Measurements from ENCODE around the gene CYTH1.

The CYTH1 gene

DNA sequence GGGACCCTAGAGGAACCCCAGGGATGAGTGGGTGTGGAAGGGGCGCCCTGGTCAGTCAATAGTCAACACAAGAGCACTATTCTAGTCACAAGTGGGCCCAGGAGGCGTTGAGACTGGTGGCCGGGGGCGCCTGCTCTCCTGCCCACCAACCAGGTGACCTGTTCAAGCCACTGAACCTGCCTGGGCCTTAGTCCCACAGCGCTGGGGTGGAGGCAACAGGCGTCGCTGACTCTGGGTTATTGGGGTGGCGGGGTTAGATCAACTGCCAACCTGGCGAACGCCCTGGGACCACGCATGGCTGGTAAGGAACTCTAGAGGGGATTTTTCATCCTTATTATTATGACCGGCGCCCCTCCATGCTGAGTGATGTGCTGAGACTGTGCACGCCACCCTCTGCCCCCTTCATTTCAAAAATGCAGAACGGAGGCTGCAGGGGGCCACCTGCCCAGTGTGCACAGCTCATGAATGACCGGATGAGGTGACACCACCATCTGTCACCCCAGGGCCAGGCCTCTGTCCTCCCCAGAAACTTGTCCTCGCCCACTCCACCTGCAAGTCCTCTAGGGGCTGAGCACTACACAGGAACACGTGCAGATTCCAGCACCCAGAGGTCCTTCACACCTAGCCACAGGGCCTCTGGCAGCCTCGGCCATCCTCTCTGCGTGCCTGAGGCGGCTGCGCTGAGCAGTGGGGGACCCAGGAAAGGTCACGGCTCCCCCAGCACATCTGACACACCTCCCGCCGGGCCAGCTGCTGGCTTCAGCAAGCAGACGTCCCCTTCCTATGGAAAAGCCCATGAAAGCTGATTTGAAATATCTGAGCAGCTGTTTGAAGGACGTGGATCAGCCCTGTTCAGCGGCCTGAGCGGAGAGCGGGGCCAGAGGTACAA lies 153.3 kb downstream of the CYTH1 start:
- TF ChIP-seq EP300 (IDR thresholded peaks at IDR 0.05; ENCODE audit: borderline replicate concordance) (no peak), TEAD4 (IDR thresholded peaks at IDR 0.05) (no peak), TCF12 (IDR thresholded peaks at IDR 0.05; ENCODE audit: low read depth) (no peak), NFIC (IDR thresholded peaks at IDR 0.05) (no peak), CREB1 (IDR thresholded peaks at IDR 0.05; ENCODE audit: low read depth) (no peak), FOXM1 (IDR thresholded peaks at IDR 0.05; ENCODE audit: borderline replicate concordance, low read depth) (no peak)
- TF ChIP-seq, protein P1, sequence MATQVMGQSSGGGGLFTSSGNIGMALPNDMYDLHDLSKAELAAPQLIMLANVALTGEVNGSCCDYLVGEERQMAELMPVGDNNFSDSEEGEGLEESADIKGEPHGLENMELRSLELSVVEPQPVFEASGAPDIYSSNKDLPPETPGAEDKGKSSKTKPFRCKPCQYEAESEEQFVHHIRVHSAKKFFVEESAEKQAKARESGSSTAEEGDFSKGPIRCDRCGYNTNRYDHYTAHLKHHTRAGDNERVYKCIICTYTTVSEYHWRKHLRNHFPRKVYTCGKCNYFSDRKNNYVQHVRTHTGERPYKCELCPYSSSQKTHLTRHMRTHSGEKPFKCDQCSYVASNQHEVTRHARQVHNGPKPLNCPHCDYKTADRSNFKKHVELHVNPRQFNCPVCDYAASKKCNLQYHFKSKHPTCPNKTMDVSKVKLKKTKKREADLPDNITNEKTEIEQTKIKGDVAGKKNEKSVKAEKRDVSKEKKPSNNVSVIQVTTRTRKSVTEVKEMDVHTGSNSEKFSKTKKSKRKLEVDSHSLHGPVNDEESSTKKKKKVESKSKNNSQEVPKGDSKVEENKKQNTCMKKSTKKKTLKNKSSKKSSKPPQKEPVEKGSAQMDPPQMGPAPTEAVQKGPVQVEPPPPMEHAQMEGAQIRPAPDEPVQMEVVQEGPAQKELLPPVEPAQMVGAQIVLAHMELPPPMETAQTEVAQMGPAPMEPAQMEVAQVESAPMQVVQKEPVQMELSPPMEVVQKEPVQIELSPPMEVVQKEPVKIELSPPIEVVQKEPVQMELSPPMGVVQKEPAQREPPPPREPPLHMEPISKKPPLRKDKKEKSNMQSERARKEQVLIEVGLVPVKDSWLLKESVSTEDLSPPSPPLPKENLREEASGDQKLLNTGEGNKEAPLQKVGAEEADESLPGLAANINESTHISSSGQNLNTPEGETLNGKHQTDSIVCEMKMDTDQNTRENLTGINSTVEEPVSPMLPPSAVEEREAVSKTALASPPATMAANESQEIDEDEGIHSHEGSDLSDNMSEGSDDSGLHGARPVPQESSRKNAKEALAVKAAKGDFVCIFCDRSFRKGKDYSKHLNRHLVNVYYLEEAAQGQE (IDR thresholded peaks at IDR 0.05; ENCODE audit: low read depth) = no peak
- TF ChIP-seq, protein P2, sequence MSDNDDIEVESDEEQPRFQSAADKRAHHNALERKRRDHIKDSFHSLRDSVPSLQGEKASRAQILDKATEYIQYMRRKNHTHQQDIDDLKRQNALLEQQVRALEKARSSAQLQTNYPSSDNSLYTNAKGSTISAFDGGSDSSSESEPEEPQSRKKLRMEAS (IDR thresholded peaks at IDR 0.05) = no peak

DNA sequence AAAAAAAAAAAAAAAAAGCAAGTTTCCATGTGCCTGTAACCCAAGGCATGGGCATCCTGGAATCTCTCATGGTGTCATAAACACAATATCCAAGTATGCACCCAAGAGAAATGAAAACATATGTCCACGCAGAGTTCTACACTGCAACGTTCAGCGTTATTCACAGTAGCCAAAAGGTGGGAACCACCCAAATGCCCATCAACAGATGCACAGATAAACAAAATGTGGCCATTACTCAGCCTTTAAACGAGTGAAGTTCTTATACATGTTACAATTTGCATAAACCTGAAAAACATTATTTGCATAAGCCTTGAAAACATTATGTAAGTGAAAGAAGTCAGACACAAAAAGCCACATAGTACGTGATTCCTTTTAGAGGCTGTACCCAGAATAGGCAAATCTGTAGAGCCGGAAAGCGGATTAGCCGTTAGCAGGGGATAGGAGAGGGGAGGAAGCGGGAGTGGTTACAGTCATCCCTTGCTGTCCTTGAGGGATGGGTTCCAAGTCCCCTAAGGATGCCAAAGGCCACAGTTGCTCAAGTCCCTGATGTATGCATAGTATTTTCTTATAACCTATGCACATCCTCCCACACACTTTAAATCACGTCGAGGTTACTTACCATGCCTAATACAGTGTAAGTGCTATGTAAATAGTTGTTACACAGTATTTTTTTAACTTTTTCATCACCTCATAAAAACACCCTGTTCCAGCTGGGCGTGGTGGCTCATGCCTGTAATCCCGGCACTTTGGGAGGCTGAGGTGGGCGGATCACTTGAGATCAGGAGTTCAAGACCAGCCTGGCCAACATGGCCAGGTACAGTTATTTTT lies 157.5 kb downstream of the CYTH1 start:
- TF ChIP-seq EGR1 (IDR thresholded peaks at IDR 0.05) = no peak
- no peak for TF ChIP-seq RAD21 (IDR thresholded peaks at IDR 0.05; ENCODE audit: low read depth)
- no peak for TF ChIP-seq EP300 (IDR thresholded peaks at IDR 0.05; ENCODE audit: borderline replicate concordance)
- no peak for TF ChIP-seq TAF1 (IDR thresholded peaks at IDR 0.05; ENCODE audit: low read depth)
- TF ChIP-seq, protein P2 (IDR thresholded peaks at IDR 0.05) = no peak
- TF ChIP-seq, protein P3, sequence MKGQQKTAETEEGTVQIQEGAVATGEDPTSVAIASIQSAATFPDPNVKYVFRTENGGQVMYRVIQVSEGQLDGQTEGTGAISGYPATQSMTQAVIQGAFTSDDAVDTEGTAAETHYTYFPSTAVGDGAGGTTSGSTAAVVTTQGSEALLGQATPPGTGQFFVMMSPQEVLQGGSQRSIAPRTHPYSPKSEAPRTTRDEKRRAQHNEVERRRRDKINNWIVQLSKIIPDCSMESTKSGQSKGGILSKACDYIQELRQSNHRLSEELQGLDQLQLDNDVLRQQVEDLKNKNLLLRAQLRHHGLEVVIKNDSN (IDR thresholded peaks at IDR 0.05) = no peak

All from Ishikawa (cell line).